Activated CD8-positive, alpha-beta memory T cell treated with anti-CD3 and anti-CD28 coated beads, Interleukin-2, amount 50 U/mL, for 4 hours (primary cell): ENCODE measurements around the gene TMC6.

Source experiments
- DNase-seq: peaks from one replicate; pipeline ENCODE4 v3.0.0-alpha.2; 2020

The TMC6 gene

GRCh38 chr17:78063489-78063888 is 65.1 kb downstream of the TMC6 start:
- DNase-seq: no peak

GRCh38 chr17:78062596-78062995 is 66.0 kb downstream of the TMC6 start:
- no peak for DNase-seq
